NCI-H2227 treated with DMSO at 0.1 percent for 48 hours (cell line): ENCODE results near the gene DDX39A.
"Not testable (repeated sequence)": the region's sequence is repeated elsewhere in the genome, so short reads cannot be mapped to it uniquely, and the experiment has no call there.

ENCODE experiments used
- DNase-seq: peaks from one replicate; lab custom pipeline; 2025; lab: John Stamatoyannopoulos, UW

Gene DDX39A

GRCh38 chr19:14408491-14409145 lies 10.5 kb downstream of the DDX39A start:
- no peak for DNase-seq

- no peak for DNase-seq
Observed at GRCh38 chr19:14407605-14408484, 11.3 kb downstream of the DDX39A start.

GRCh38 chr19:14406645-14407401 lies 12.3 kb downstream of the DDX39A start:
- no peak for DNase-seq

- DNase-seq: no peak
Observed at GRCh38 chr19:14405758-14406644, 13.1 kb downstream of the DDX39A start.

- no peak for DNase-seq
Observed at GRCh38 chr19:14405380-14405757, 13.8 kb downstream of the DDX39A start.

GRCh38 chr19:14404312-14404711 lies 14.8 kb downstream of the DDX39A start:
- no peak for DNase-seq

- not testable (repeated sequence) for DNase-seq
Observed at GRCh38 chr19:14403145-14403930, 15.8 kb downstream of the DDX39A start.

GRCh38 chr19:14402332-14403144 lies 16.6 kb downstream of the DDX39A start:
- DNase-seq: no peak

GRCh38 chr19:14401468-14402195 lies 17.5 kb downstream of the DDX39A start:
- no peak for DNase-seq

GRCh38 chr19:14400951-14401431 lies 18.1 kb downstream of the DDX39A start:
- DNase-seq: no peak

GRCh38 chr19:14397168-14397567 lies 22.0 kb downstream of the DDX39A start:
- not testable (repeated sequence) for DNase-seq

GRCh38 chr19:14396730-14397129 lies 22.4 kb downstream of the DDX39A start:
- DNase-seq: not testable (repeated sequence)

GRCh38 chr19:14395710-14396336 lies 23.3 kb downstream of the DDX39A start:
- DNase-seq: no peak

GRCh38 chr19:14395262-14395661 lies 23.9 kb downstream of the DDX39A start:
- no peak for DNase-seq

- DNase-seq: no peak
Observed at GRCh38 chr19:14394167-14394566, 25.0 kb downstream of the DDX39A start.

GRCh38 chr19:14393329-14393728 lies 25.8 kb downstream of the DDX39A start:
- no peak for DNase-seq

GRCh38 chr19:14391156-14391821 lies 27.9 kb downstream of the DDX39A start:
- DNase-seq: no peak

GRCh38 chr19:14390548-14390947 lies 28.6 kb downstream of the DDX39A start:
- DNase-seq: no peak
